PC-9 (cell line): ENCODE measurements around the gene TRAF3. TPM values are rescaled to one million over a fixed set of nuclear protein-coding genes. Genes with fewer than 3 reads are reported as not detected.
"Not testable (repeated sequence)": the region's sequence is repeated elsewhere in the genome, so short reads cannot be mapped to it uniquely, and the experiment has no call there.

ENCODE experiments used
- BruUV-seq: library from RNA; stranded (reverse); fragments of 400-500 nt; replicated peaks from 2 replicates; lab custom pipeline; 2021; lab: Mats Ljungman, UMichigan
- CTCF ChIA-PET: fragments of 300-600 bp; sonication (Branson Sonifier 250); formaldehyde crosslinking; loops from one replicate; lab custom pipeline; 2022; ENCODE audit warnings: antibody characterized with exemption; lab: Charles Lee
- POLR2A ChIA-PET: fragments of 300-600 bp; sonication (Branson Sonifier 250); formaldehyde crosslinking; loops from one replicate; lab custom pipeline; 2022; ENCODE audit warnings: antibody characterized with exemption; ENCODE audit not compliant: unreplicated experiment; lab: Charles Lee
- DNase-seq, 2 experiments: peaks; one replicate each; pipeline versions ENCODE4 v3.0.0 to v3.0.0-alpha.2; 2015 to 2022; ENCODE audit warnings: mixed read lengths in 1 of 2
- H2AFZ ChIP-seq: fragments of 200-600 bp; sonication (generic); 2 replicates; pipeline ENCODE4 v1.8.1; 2017; ENCODE audit warnings: antibody characterized with exemption
- H3F3A ChIP-seq: fragments of 200-600 bp; sonication (generic); 2 replicates; pipeline ENCODE4 v1.8.1; 2017; ENCODE audit warnings: antibody characterized with exemption, mild to moderate bottlenecking, low read depth; ENCODE audit not compliant: insufficient read depth
- H3K27ac ChIP-seq: fragments of 200-600 bp; sonication (generic); 2 replicates; pipeline ENCODE4 v1.6.1; 2016; ENCODE audit warnings: mixed run types
- H3K27me3 ChIP-seq: fragments of 200-600 bp; sonication (generic); 2 replicates; pipeline ENCODE4 v1.6.1; 2016; ENCODE audit warnings: low read depth, mixed run types; ENCODE audit not compliant: insufficient read depth
- H3K36me3 ChIP-seq: fragments of 200-600 bp; sonication (generic); 2 replicates; pipeline ENCODE4 v1.6.1; 2016; ENCODE audit warnings: low read depth, mixed run types
- H3K4me1 ChIP-seq: fragments of 200-600 bp; sonication (generic); replicated peaks from 2 replicates; pipeline ENCODE4 v1.6.1; 2016; ENCODE audit warnings: mixed run types; ENCODE audit not compliant: insufficient read depth
- H3K4me2 ChIP-seq: fragments of 200-600 bp; sonication (generic); 2 replicates; pipeline ENCODE4 v1.6.1; 2017; ENCODE audit warnings: mixed run types
- H3K4me3 ChIP-seq: fragments of 200-600 bp; sonication (generic); 2 replicates; pipeline ENCODE4 v1.6.1; 2016; ENCODE audit warnings: mixed run types
- H3K79me2 ChIP-seq: fragments of 200-600 bp; sonication (generic); 2 replicates; pipeline ENCODE4 v1.6.1; 2017; ENCODE audit warnings: low read depth, mixed run types
- H3K9me2 ChIP-seq: fragments of 200-600 bp; sonication (generic); 2 replicates; pipeline ENCODE4 v1.8.1; 2017; ENCODE audit warnings: mild to moderate bottlenecking; ENCODE audit not compliant: insufficient read depth
- H3K9me3 ChIP-seq: fragments of 200-600 bp; sonication (generic); 2 replicates; pipeline ENCODE4 v1.8.1; 2016; ENCODE audit warnings: low read depth; ENCODE audit not compliant: insufficient read depth
- H4K20me1 ChIP-seq: fragments of 200-600 bp; sonication (generic); 2 replicates; pipeline ENCODE4 v1.8.1; 2017; ENCODE audit not compliant: insufficient read depth
- EZH2 ChIP-seq: fragments of 200-600 bp; sonication (generic); IDR thresholded peaks from 2 replicates; pipeline ENCODE4 v1.8.0; 2017; ENCODE audit warnings: antibody characterized with exemption, low read depth
- intact Hi-C: fragments of 100-400 bp; cut with micrococcal nuclease; formaldehyde crosslinking; loops from one replicate; pipeline ENCODE4 v1.10.0; 2022; ENCODE audit not compliant: unreplicated experiment
- total RNA-seq: library from RNA; stranded (reverse); gene quantifications from 2 replicates; pipeline ENCODE4 v1.2.3, GENCODE V29; 2021
- TF ChIP-seq, protein P1 (sequence below): fragments of 200-600 bp; sonication (generic); conservative IDR thresholded peaks from 2 replicates; pipeline ENCODE4 v1.6.1; 2017; ENCODE audit warnings: mixed run types, antibody characterized with exemption, mild to moderate bottlenecking, moderate library complexity

TRAF3 gene
- total RNA-seq, 1 experiment from 2014 or later: 41.3 TPM

DNA sequence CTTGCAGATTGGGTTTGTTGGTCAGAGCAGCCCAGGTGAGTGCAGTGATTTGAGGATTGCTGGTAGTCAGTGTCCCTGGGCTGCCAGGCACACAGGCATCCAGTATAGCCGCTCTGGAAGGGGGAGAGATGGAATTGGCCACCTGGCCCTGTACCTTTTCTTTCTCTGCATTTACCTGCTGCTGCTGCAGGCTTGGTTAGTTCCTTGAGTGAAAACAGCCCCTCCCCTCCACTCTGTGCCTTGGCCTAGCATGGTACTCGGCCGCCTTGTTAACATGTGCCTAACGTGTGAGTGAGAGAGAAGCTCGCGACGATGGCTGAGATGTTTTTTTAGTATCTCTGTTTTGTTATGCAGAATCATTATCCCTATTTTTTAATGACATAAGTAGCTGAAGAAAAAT lies 95.9 kb downstream of the TRAF3 start:
- Histone ChIP-seq H3K9me2 (no peaks in the 10 kb centered on the region), H4K20me1 (no peaks in the 10 kb centered on the region), H3K4me2 (no peak overlapping the region), H3F3A (0 out of 2 replicates have a peak, but pooled peaks cover 5% of the 10 kb centered on the region), H3K79me2 (no peaks in the 10 kb centered on the region), H3K9me3 (no peaks in the 10 kb centered on the region), H3K4me1 (no peaks in the 10 kb centered on the region), H3K4me3 (no peak overlapping the region), H3K36me3 (0 out of 2 replicates have a peak, but pooled peaks cover 12% of the 10 kb centered on the region), H2AFZ (no peak overlapping the region), H3K27ac (no peak overlapping the region), H3K27me3 (no peaks in the 10 kb centered on the region)
- ChIA-PET CTCF (no interaction called here), POLR2A (no interaction called here)
- DNase-seq: no peak
- TF ChIP-seq EZH2: no peak
- TF ChIP-seq, protein P1, sequence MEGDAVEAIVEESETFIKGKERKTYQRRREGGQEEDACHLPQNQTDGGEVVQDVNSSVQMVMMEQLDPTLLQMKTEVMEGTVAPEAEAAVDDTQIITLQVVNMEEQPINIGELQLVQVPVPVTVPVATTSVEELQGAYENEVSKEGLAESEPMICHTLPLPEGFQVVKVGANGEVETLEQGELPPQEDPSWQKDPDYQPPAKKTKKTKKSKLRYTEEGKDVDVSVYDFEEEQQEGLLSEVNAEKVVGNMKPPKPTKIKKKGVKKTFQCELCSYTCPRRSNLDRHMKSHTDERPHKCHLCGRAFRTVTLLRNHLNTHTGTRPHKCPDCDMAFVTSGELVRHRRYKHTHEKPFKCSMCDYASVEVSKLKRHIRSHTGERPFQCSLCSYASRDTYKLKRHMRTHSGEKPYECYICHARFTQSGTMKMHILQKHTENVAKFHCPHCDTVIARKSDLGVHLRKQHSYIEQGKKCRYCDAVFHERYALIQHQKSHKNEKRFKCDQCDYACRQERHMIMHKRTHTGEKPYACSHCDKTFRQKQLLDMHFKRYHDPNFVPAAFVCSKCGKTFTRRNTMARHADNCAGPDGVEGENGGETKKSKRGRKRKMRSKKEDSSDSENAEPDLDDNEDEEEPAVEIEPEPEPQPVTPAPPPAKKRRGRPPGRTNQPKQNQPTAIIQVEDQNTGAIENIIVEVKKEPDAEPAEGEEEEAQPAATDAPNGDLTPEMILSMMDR: no peak
- no TSS peak for BruUV-seq
- intact Hi-C loops: no loop called here

GRCh38 chr14:102873546-102874061 lies 96.4 kb downstream of the TRAF3 start:
- Histone ChIP-seq H3K79me2 (no peaks in the 10 kb centered on the region), H3F3A (0 out of 2 replicates have a peak, but pooled peaks cover 5% of the 10 kb centered on the region), H3K27ac (no peak overlapping the region), H2AFZ (no peak overlapping the region), H3K9me2 (no peaks in the 10 kb centered on the region), H3K36me3 (0 out of 2 replicates have a peak, but pooled peaks cover 12% of the 10 kb centered on the region), H3K27me3 (no peaks in the 10 kb centered on the region), H3K4me2 (no peak overlapping the region), H3K4me3 (no peak overlapping the region), H3K4me1 (no peaks in the 10 kb centered on the region), H3K9me3 (no peaks in the 10 kb centered on the region), H4K20me1 (no peaks in the 10 kb centered on the region)
- ChIA-PET POLR2A (interaction anchor here (0.6 kb wide), 1 partner anchor 431 kb away, joined by 4 read pairs; no protein-coding TSS in a partner anchor), CTCF (no interaction called here)
- BruUV-seq: no TSS peak
- no peak for DNase-seq
- TF ChIP-seq, protein P1: no peak
- intact Hi-C loops: no loop called here

DNA sequence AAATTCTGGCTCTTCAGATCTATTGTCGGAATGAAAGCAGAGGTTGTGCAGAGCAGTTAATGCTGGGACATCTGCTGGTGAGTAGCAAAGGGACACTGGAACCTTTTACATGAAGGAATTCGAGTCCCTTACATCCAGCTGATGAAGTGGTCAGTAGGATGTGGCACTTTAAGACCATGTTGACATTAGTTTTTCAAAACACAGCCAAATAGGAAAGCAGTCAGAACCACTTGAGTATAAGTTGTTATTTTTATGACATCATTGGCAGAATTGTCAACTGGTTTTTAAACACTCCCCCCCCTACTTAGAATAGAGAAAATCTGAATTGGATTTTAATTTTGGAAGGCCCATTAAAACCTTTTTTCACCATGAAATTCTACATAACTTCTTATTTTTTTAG lies 98.4 kb downstream of the TRAF3 start:
- Histone ChIP-seq H3K9me3 (no peaks in the 10 kb centered on the region), H3F3A (peaks cover 8% of the 10 kb centered on the region; the same call in 1 of the 2 replicates), H2AFZ (no peak overlapping the region), H3K4me2 (no peak overlapping the region), H4K20me1 (no peaks in the 10 kb centered on the region), H3K79me2 (no peaks in the 10 kb centered on the region), H3K36me3 (0 out of 2 replicates have a peak, but pooled peaks cover 12% of the 10 kb centered on the region), H3K27ac (no peak overlapping the region), H3K4me1 (no peaks in the 10 kb centered on the region), H3K27me3 (no peaks in the 10 kb centered on the region), H3K9me2 (no peaks in the 10 kb centered on the region), H3K4me3 (no peak overlapping the region)
- no TSS peak for BruUV-seq
- POLR2A ChIA-PET: interaction anchor here (0.7 kb wide), 1 partner anchor 8 kb away, joined by 9 read pairs; no protein-coding TSS in a partner anchor
- TF ChIP-seq, protein P1: no peak
- TF ChIP-seq EZH2: no peak
- CTCF ChIA-PET: no interaction called here
- intact Hi-C loops: no loop called here
- no peak for DNase-seq

- DNase-seq, H3K79me2 ChIP-seq, H3K9me2 ChIP-seq, H3K27me3 ChIP-seq, H3K27ac ChIP-seq, H3K9me3 ChIP-seq, H3K4me2 ChIP-seq, intact Hi-C loops, H2AFZ ChIP-seq, BruUV-seq, H4K20me1 ChIP-seq, H3K4me1 ChIP-seq, H3F3A ChIP-seq, H3K4me3 ChIP-seq: not testable (repeated sequence)
- H3K36me3 ChIP-seq: 0 out of 2 replicates have a peak, but pooled peaks cover 12% of the 10 kb centered on the region
- ChIA-PET CTCF (interaction anchor here (0.6 to 0.8 kb wide), 3 partner anchors 12 to 153 kb away, joined by 3 to 5 read pairs (median 4); no protein-coding TSS in a partner anchor), POLR2A (interaction anchor here (0.6 to 0.7 kb wide), 2 partner anchors 52 to 1061 kb away, joined by 3 to 13 read pairs; no protein-coding TSS in a partner anchor)
Measured at GRCh38 chr14:102877511-102877910, 100.3 kb downstream of the TRAF3 start.
